SK-N-SH treated with all-trans-retinoic acid at 6 μM for 48 hours (cell line): Measurements from ENCODE around the gene ALDOA.

Experiments used
- ATAC-seq: fragments of 200-7000 bp; cut with Tn5 transposase; 3 replicates; pipeline ENCODE4 v1.9.1; 2020; ENCODE audit warnings: mild to moderate bottlenecking, moderate library complexity
- ARNTL ChIP-seq: fragments of 450-650 bp; formaldehyde crosslinking; IDR thresholded peaks from 2 replicates; pipeline ENCODE4 v1.5.0; 2020; ENCODE audit warnings: low read depth, mild to moderate bottlenecking, moderate library complexity, borderline replicate concordance
- BACH2 ChIP-seq: fragments of 250-450 bp; sonication (Bioruptor Pico); IDR thresholded peaks from 2 replicates; pipeline ENCODE4 v1.9.0; 2021; ENCODE audit warnings: mild to moderate bottlenecking, borderline replicate concordance
- CREB5 ChIP-seq: fragments of 250-450 bp; sonication (Bioruptor Pico); IDR thresholded peaks from 2 replicates; pipeline ENCODE4 v1.5.1; 2020; ENCODE audit warnings: low read depth, mild to moderate bottlenecking, moderate library complexity
- CSDC2 ChIP-seq: fragments of 250-450 bp; sonication (Bioruptor Pico); IDR thresholded peaks from 2 replicates; pipeline ENCODE4 v1.5.0; 2020; ENCODE audit warnings: mild to moderate bottlenecking, moderate library complexity
- CSRNP3 ChIP-seq: fragments of 250-450 bp; sonication (Bioruptor Pico); IDR thresholded peaks from 2 replicates; pipeline ENCODE4 v1.5.1; 2021; ENCODE audit warnings: mild to moderate bottlenecking, moderate library complexity
- ESRRG ChIP-seq: fragments of 250-450 bp; sonication (Bioruptor Pico); IDR thresholded peaks from 2 replicates; pipeline ENCODE4 v1.6.1; 2021; ENCODE audit warnings: mild to moderate bottlenecking
- GLIS3 ChIP-seq: fragments of 250-450 bp; sonication (Bioruptor Pico); IDR thresholded peaks from 2 replicates; pipeline ENCODE4 v1.5.0; 2020; ENCODE audit warnings: mild to moderate bottlenecking, moderate library complexity
- ISL1 ChIP-seq: fragments of 250-450 bp; sonication (Bioruptor Pico); IDR thresholded peaks from 2 replicates; pipeline ENCODE4 v2.1.2; 2022; ENCODE audit warnings: mild to moderate bottlenecking, moderate library complexity
- OSR1 ChIP-seq: fragments of 250-450 bp; sonication (Bioruptor Pico); IDR thresholded peaks from 2 replicates; pipeline ENCODE4 v1.8.0; 2022; ENCODE audit warnings: moderate library complexity, mild to moderate bottlenecking, inconsistent platforms
- PATZ1 ChIP-seq: fragments of 250-450 bp; sonication (Bioruptor Pico); IDR thresholded peaks from 2 replicates; pipeline ENCODE4 v1.8.0; 2020; ENCODE audit warnings: mild to moderate bottlenecking, moderate library complexity, borderline replicate concordance
- POU6F1 ChIP-seq: fragments of 250-450 bp; sonication (Bioruptor Pico); IDR thresholded peaks from 2 replicates; pipeline ENCODE4 v1.8.0; 2021; ENCODE audit warnings: low read depth, mild to moderate bottlenecking, moderate library complexity, borderline replicate concordance
- RARB ChIP-seq: fragments of 250-450 bp; sonication (Bioruptor Pico); IDR thresholded peaks from 2 replicates; pipeline ENCODE4 v1.8.0; 2021; ENCODE audit warnings: mild to moderate bottlenecking, moderate library complexity
- SNAI2 ChIP-seq: fragments of 250-450 bp; sonication (Bioruptor Pico); IDR thresholded peaks from 2 replicates; pipeline ENCODE4 v1.5.0; 2020; ENCODE audit warnings: mild to moderate bottlenecking, moderate library complexity
- TCF4 ChIP-seq: fragments of 250-450 bp; sonication (Bioruptor Pico); IDR thresholded peaks from 2 replicates; pipeline ENCODE4 v1.8.0; 2021; ENCODE audit warnings: mild to moderate bottlenecking, moderate library complexity, borderline replicate concordance
- TOX ChIP-seq: fragments of 250-450 bp; sonication (Bioruptor Pico); IDR thresholded peaks from 2 replicates; pipeline ENCODE4 v1.8.0; 2021; ENCODE audit warnings: mild to moderate bottlenecking, moderate library complexity, borderline replicate concordance
- TSHZ2 ChIP-seq: fragments of 250-450 bp; sonication (Bioruptor Pico); IDR thresholded peaks from 2 replicates; pipeline ENCODE4 v1.5.0; 2020; ENCODE audit warnings: mild to moderate bottlenecking, moderate library complexity
- ZC3H10 ChIP-seq: fragments of 250-450 bp; sonication (Bioruptor Pico); IDR thresholded peaks from 2 replicates; pipeline ENCODE4 v1.5.1; 2021; ENCODE audit warnings: mild to moderate bottlenecking, moderate library complexity
- ZFP3 ChIP-seq: fragments of 250-450 bp; sonication (Bioruptor Pico); IDR thresholded peaks from 2 replicates; pipeline ENCODE4 v1.5.0; 2020; ENCODE audit warnings: mild to moderate bottlenecking, moderate library complexity
- ZFP30 ChIP-seq: fragments of 450-650 bp; formaldehyde crosslinking; IDR thresholded peaks from 2 replicates; pipeline ENCODE4 v1.5.0; 2022; ENCODE audit warnings: mild to moderate bottlenecking, moderate library complexity
- ZNF565 ChIP-seq: fragments of 450-650 bp; formaldehyde crosslinking; conservative IDR thresholded peaks from 2 replicates; pipeline ENCODE4 v1.5.0; 2020; ENCODE audit warnings: low read depth, mild to moderate bottlenecking, moderate library complexity
- ZNF70 ChIP-seq: fragments of 450-650 bp; formaldehyde crosslinking; IDR thresholded peaks from 2 replicates; pipeline ENCODE4 v1.5.0; 2020; ENCODE audit warnings: mild to moderate bottlenecking, moderate library complexity
- ZNF8 ChIP-seq: fragments of 450-650 bp; formaldehyde crosslinking; IDR thresholded peaks from 2 replicates; pipeline ENCODE4 v1.5.0; 2020; ENCODE audit warnings: mild to moderate bottlenecking, moderate library complexity

The ALDOA gene

GRCh38 chr16:30084816-30085159 is 19.2 kb downstream of the ALDOA start:
- no peak for ATAC-seq
- no peak for TF ChIP-seq ESRRG (CRISPR knock-in tag)
- TF ChIP-seq SNAI2 = no peak
- TF ChIP-seq TCF4 (CRISPR knock-in tag) = no peak
- TF ChIP-seq PATZ1 (CRISPR knock-in tag) = no peak
- TF ChIP-seq ZFP30 (CRISPR knock-in tag) = no peak
- TF ChIP-seq BACH2 (CRISPR knock-in tag) = no peak
- TF ChIP-seq OSR1 (CRISPR knock-in tag) = no peak
- no peak for TF ChIP-seq ZNF70 (CRISPR knock-in tag)
- no peak for TF ChIP-seq RARB (CRISPR knock-in tag)
- TF ChIP-seq CSRNP3 = no peak
- no peak for TF ChIP-seq ISL1 (CRISPR knock-in tag)
- TF ChIP-seq TSHZ2 (CRISPR knock-in tag) = no peak
- TF ChIP-seq ZNF8 = no peak
- no peak for TF ChIP-seq ARNTL (CRISPR knock-in tag)
- TF ChIP-seq TOX (CRISPR knock-in tag) = no peak
- TF ChIP-seq ZFP3 (CRISPR knock-in tag) = no peak
- TF ChIP-seq ZC3H10 (CRISPR knock-in tag) = no peak
- TF ChIP-seq, all 23 proteins: peak for 0

- no peak; the same call in 2 of the 3 replicates for ATAC-seq
Observed at GRCh38 chr16:30085247-30085646, 19.7 kb downstream of the ALDOA start.

More at GRCh38 chr16:30085247-30085646, 19.7 kb downstream of the ALDOA start:
- TF ChIP-seq OSR1 (CRISPR knock-in tag) (no peak), ZFP30 (CRISPR knock-in tag) (no peak), POU6F1 (CRISPR knock-in tag) (no peak), CREB5 (CRISPR knock-in tag) (no peak), ZNF565 (CRISPR knock-in tag) (no peak), GLIS3 (CRISPR knock-in tag) (no peak), TSHZ2 (CRISPR knock-in tag) (no peak), ESRRG (CRISPR knock-in tag) (no peak), CSDC2 (CRISPR knock-in tag) (no peak), ZNF70 (CRISPR knock-in tag) (no peak), CSRNP3 (no peak), ZNF8 (no peak), RARB (CRISPR knock-in tag) (no peak), BACH2 (CRISPR knock-in tag) (no peak), SNAI2 (no peak), TOX (CRISPR knock-in tag) (no peak), PATZ1 (CRISPR knock-in tag) (no peak)
